Liver (tissue), 9 donors: ENCODE data around the gene FBN1. TPM values are rescaled to one million over a fixed set of nuclear protein-coding genes. Genes with fewer than 3 reads are reported as not detected.

Experiments
- DNase-seq: peaks from one replicate; pipeline ENCODE4 v3.0.0-alpha.2; 2017; ENCODE audit warnings: low spot score
- H3K27ac ChIP-seq, 2 donors: one replicate each; pipeline ENCODE4 v1.7.0; 2013; ENCODE audit warnings: inconsistent platforms in 2 of 2, low read length in 2 of 2, control low read depth in 1 of 2, low read depth in 1 of 2, mild to moderate bottlenecking in 1 of 2
- H3K27me3 ChIP-seq, 4 donors: one replicate each; pipeline versions ENCODE4 v1.6.1 to v1.7.0; 2013; ENCODE audit warnings: low read length in 3 of 4, inconsistent platforms in 1 of 4, mild to moderate bottlenecking in 1 of 4, moderate library complexity in 1 of 4; ENCODE audit not compliant: control insufficient read depth in 4 of 4, insufficient read depth in 4 of 4
- H3K36me3 ChIP-seq, 4 donors: one replicate each; pipeline versions ENCODE4 v1.6.1 to v1.7.0; 2013; ENCODE audit warnings: low read length in 3 of 4, mild to moderate bottlenecking in 3 of 4, low read depth in 1 of 4, moderate library complexity in 1 of 4; ENCODE audit not compliant: control insufficient read depth in 4 of 4, insufficient read depth in 3 of 4
- H3K4me1 ChIP-seq, 4 donors: one replicate each; pipeline versions ENCODE4 v1.6.1 to v1.7.0; 2013; ENCODE audit warnings: low read length in 3 of 4, mild to moderate bottlenecking in 3 of 4, moderate library complexity in 1 of 4; ENCODE audit not compliant: control insufficient read depth in 4 of 4, insufficient read depth in 4 of 4
- H3K4me3 ChIP-seq, 3 donors: one replicate each; pipeline versions ENCODE4 v1.6.1 to v1.7.0; 2013; ENCODE audit warnings: low read length in 3 of 3, control low read depth in 1 of 3, low read depth in 1 of 3, mild to moderate bottlenecking in 1 of 3
- H3K9ac ChIP-seq, 2 donors: one replicate each; pipeline ENCODE4 v1.7.0; 2013; ENCODE audit warnings: low read length in 2 of 2, mild to moderate bottlenecking in 2 of 2, moderate library complexity in 2 of 2, control low read depth in 1 of 2, low read depth in 1 of 2
- H3K9me3 ChIP-seq, 4 donors: one replicate each; pipeline versions ENCODE4 v1.6.1 to v1.7.0; 2013; ENCODE audit warnings: low read length in 3 of 4; ENCODE audit not compliant: control insufficient read depth in 4 of 4
- CTCF ChIP-seq: fragments of 150-350 bp; IDR thresholded peaks from 2 replicates; pipeline ENCODE4 v1.5.1; 2017; ENCODE audit warnings: improper control_type of control experiment, low read depth, low read length; ENCODE audit not compliant: missing input control
- EGR1 ChIP-seq, 2 donors: IDR thresholded peaks; 2 replicates each; pipeline ENCODE4 v1.6.1; 2016 to 2018; ENCODE audit warnings: antibody characterized with exemption in 2 of 2, low read depth in 2 of 2
- FOXA1 ChIP-seq: IDR thresholded peaks from 2 replicates; pipeline ENCODE4 v1.6.1; 2016; ENCODE audit warnings: antibody characterized with exemption
- FOXA2 ChIP-seq: IDR thresholded peaks from 2 replicates; pipeline ENCODE4 v1.6.1; 2016; ENCODE audit warnings: antibody characterized with exemption
- GABPA ChIP-seq, 2 donors: IDR thresholded peaks in 1 of 2; conservative IDR thresholded peaks in 1 of 2; 2 replicates each; pipeline ENCODE4 v1.6.1; 2016; ENCODE audit warnings: antibody characterized with exemption in 2 of 2, mild to moderate bottlenecking in 1 of 2, moderate library complexity in 1 of 2
- HNF4A ChIP-seq, 2 donors: conservative IDR thresholded peaks; 2 replicates each; pipeline ENCODE4 v1.6.1; 2016; ENCODE audit warnings: antibody characterized with exemption in 2 of 2, mild to moderate bottlenecking in 2 of 2
- HNF4G ChIP-seq: IDR thresholded peaks from 2 replicates; pipeline ENCODE4 v1.6.1; 2016; ENCODE audit warnings: antibody characterized with exemption
- JUND ChIP-seq, 2 donors: IDR thresholded peaks; 2 replicates each; pipeline ENCODE4 v1.6.1; 2016; ENCODE audit warnings: antibody characterized with exemption in 2 of 2
- MAX ChIP-seq: IDR thresholded peaks from 2 replicates; pipeline ENCODE4 v1.6.1; 2016; ENCODE audit warnings: antibody characterized with exemption
- NR2F2 ChIP-seq: IDR thresholded peaks from 2 replicates; pipeline ENCODE4 v1.6.1; 2016; ENCODE audit warnings: antibody characterized with exemption
- RAD21 ChIP-seq, 2 donors: IDR thresholded peaks; 2 replicates each; pipeline ENCODE4 v1.6.1; 2016; ENCODE audit warnings: antibody characterized with exemption in 2 of 2, mild to moderate bottlenecking in 2 of 2
- REST ChIP-seq: IDR thresholded peaks from 2 replicates; pipeline ENCODE4 v1.6.1; 2016; ENCODE audit warnings: antibody characterized with exemption, mild to moderate bottlenecking
- RXRA ChIP-seq, 2 donors: IDR thresholded peaks; 2 replicates each; pipeline ENCODE4 v1.6.1; 2017 to 2018; ENCODE audit warnings: antibody characterized with exemption in 2 of 2, mild to moderate bottlenecking in 1 of 2
- SP1 ChIP-seq: IDR thresholded peaks from 2 replicates; pipeline ENCODE4 v1.6.1; 2018; ENCODE audit warnings: antibody characterized with exemption, mild to moderate bottlenecking
- TAF1 ChIP-seq: conservative IDR thresholded peaks from 2 replicates; pipeline ENCODE4 v1.6.1; 2016; ENCODE audit warnings: antibody characterized with exemption, mild to moderate bottlenecking
- YY1 ChIP-seq: IDR thresholded peaks from 2 replicates; pipeline ENCODE4 v1.6.1; 2016; ENCODE audit warnings: antibody characterized with exemption, mild to moderate bottlenecking
- ZBTB33 ChIP-seq: IDR thresholded peaks from 2 replicates; pipeline ENCODE4 v1.6.1; 2016; ENCODE audit warnings: antibody characterized with exemption
- WGBS: extraction: QIAGEN DNeasy Blood & Tissue Kit; methylation state at CpG from one replicate; pipeline ENCODE4 v1.1.7; 2013; 5-methylcytosine and 5-hydroxymethylcytosine counted together
- polyA plus RNA-seq, 2 donors: library from polyadenylated mRNA; stranded (reverse) in 1 of 2; unstranded in 1 of 2; fragments of 200-250 nt in 1 of 2; fragments of >200 nt in 1 of 2; fragmentation: Nextera tagmentation in 1 of 2; extraction: Ambion mirVana in 1 of 2; gene quantifications; one replicate each; pipeline versions ENCODE4 v1.2.1 to v1.2.3, GENCODE V29; 2013 to 2015
- total RNA-seq, 2 donors: library from RNA; depleted of rRNA; stranded (reverse); fragments of >200 nt; gene quantifications; one replicate each; pipeline ENCODE4 v1.2.3, GENCODE V29; 2014
- TF ChIP-seq, protein P1 (sequence below): IDR thresholded peaks from 2 replicates; pipeline ENCODE4 v1.6.1; 2016; ENCODE audit warnings: antibody characterized with exemption
- donor health status: healthy.
- donor health status: healthy.
- donor health status: healthy.
- donor health status: healthy.
- donor health status: healthy.

FBN1 gene
- total and polyA plus RNA-seq, 4 donors, result 1.3 to 20.1 (median 12.4) TPM

GRCh38 chr15:48470096-48470495, 175.4 kb downstream of the FBN1 start:
- TF ChIP-seq HNF4A (conservative IDR thresholded peaks at IDR 0.05) (no peak), GABPA (IDR thresholded peaks at IDR 0.05 in 1 of 2, conservative IDR thresholded peaks at IDR 0.05 in 1 of 2) (no peak), JUND (IDR thresholded peaks at IDR 0.05) (no peak), TAF1 (no peak), RAD21 (IDR thresholded peaks at IDR 0.05) (no peak), HNF4G (no peak), CTCF (no peak), RXRA (IDR thresholded peaks at IDR 0.05) (no peak), SP1 (no peak)
- TF ChIP-seq, protein P1, sequence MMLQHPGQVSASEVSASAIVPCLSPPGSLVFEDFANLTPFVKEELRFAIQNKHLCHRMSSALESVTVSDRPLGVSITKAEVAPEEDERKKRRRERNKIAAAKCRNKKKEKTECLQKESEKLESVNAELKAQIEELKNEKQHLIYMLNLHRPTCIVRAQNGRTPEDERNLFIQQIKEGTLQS, result no peak
- peaks cover 0 to 4% (median 0%) of the 10 kb centered on the region in 4 donors for H3K36me3 ChIP-seq
- no peak overlapping the region for H3K4me3 ChIP-seq
- 86% methylated on average over 4 of the region's 4 CpGs for WGBS
- no peak overlapping the region for H3K9ac ChIP-seq
- H3K4me1 ChIP-seq, result no peaks in the 10 kb centered on the region
- no peak overlapping the region for H3K27ac ChIP-seq
- H3K9me3 ChIP-seq, result no peaks in the 10 kb centered on the region
- DNase-seq, result no peak
- H3K27me3 ChIP-seq, result no peaks in the 10 kb centered on the region

DNA sequence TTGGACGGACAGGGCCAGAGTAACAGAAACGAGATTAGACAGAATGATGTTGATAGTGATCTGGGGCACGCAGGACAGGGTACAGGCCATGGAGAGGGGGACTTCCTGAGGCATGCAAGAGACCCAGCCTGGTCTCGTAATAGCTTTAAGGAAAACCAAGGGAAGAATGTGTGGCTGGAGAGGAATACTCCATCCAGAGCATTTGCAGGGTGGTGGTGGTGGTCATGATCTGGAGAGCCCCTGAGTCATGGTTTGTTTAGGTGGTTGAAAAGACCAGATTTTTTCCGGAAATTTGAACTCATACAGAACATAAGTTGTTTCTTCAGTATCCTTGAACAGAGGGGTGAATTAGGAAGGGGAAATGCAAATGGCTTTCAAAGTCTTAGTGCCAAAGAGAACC, 175.8 kb downstream of the FBN1 start:
- DNase-seq, result no peak
- H3K27me3 ChIP-seq, result no peaks in the 10 kb centered on the region
- no peak overlapping the region for H3K27ac ChIP-seq
- peaks cover 0 to 4% (median 0%) of the 10 kb centered on the region in 4 donors for H3K36me3 ChIP-seq
- H3K9me3 ChIP-seq, result no peaks in the 10 kb centered on the region
- WGBS, result 83% methylated on average over 5 of the region's 5 CpGs
- H3K4me3 ChIP-seq, result no peak overlapping the region
- TF ChIP-seq, protein P1, result no peak
- TF ChIP-seq SP1 (no peak), HNF4A (conservative IDR thresholded peaks at IDR 0.05) (no peak), YY1 (no peak)
- H3K4me1 ChIP-seq, result no peaks in the 10 kb centered on the region
- H3K9ac ChIP-seq, result no peak overlapping the region

DNA sequence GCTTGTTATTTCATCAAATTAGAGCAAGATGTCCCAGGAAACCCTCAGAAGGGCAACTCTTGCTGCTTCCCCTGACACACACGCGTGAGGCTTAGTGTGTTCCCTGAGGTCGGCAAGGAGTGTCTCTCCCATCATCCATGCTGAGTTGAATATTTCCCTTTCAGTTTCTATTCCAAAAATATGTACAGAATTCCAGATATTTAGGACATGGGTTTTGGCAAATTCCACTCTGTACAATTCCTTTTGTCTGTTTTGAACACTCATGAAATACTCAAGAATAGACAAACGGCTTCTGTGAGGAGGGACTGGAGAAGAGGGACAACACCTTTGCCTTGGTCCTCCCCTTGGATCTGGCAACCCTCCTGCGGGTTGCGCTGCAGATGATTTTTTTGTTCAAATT, 176.2 kb downstream of the FBN1 start:
- no peaks in the 10 kb centered on the region for H3K9me3 ChIP-seq
- peaks cover 0 to 4% (median 0%) of the 10 kb centered on the region in 4 donors for H3K36me3 ChIP-seq
- H3K27me3 ChIP-seq, result no peaks in the 10 kb centered on the region
- WGBS, result 87% methylated on average over 6 of the region's 6 CpGs
- H3K4me1 ChIP-seq, result no peaks in the 10 kb centered on the region
- H3K27ac ChIP-seq, result no peak overlapping the region
- H3K4me3 ChIP-seq, result no peak overlapping the region
- DNase-seq, result no peak
- H3K9ac ChIP-seq, result no peak overlapping the region
- no peak for TF ChIP-seq TAF1
- TF ChIP-seq MAX, result no peak
- TF ChIP-seq YY1, result no peak
- no peak for TF ChIP-seq GABPA (IDR thresholded peaks at IDR 0.05 in 1 of 2, conservative IDR thresholded peaks at IDR 0.05 in 1 of 2)
- no peak for TF ChIP-seq FOXA1
- no peak for TF ChIP-seq HNF4A (conservative IDR thresholded peaks at IDR 0.05)
- TF ChIP-seq REST, result no peak
- TF ChIP-seq HNF4G, result no peak
- TF ChIP-seq, protein P1, result no peak
- no peak for TF ChIP-seq RXRA (IDR thresholded peaks at IDR 0.05)
- no peak for TF ChIP-seq ZBTB33
- TF ChIP-seq FOXA2, result no peak
- TF ChIP-seq EGR1 (IDR thresholded peaks at IDR 0.05; ENCODE audit: low read depth in 2 of 2), result no peak
- no peak for TF ChIP-seq NR2F2
- TF ChIP-seq SP1, result no peak
